Osteoblast (primary cell): ENCODE measurements around the gene SSR1. TPM values are rescaled to one million over a fixed set of nuclear protein-coding genes. Genes with fewer than 3 reads are reported as not detected.
A peak's percentile ranks its signal among the peaks of the same experiment; 100 is the strongest.
"Not testable (repeated sequence)": the region's sequence is repeated elsewhere in the genome, so short reads cannot be mapped to it uniquely, and the experiment has no call there.

Source experiments
- DNase-seq: peaks from one replicate; pipeline ENCODE4 v3.0.0; 2011; ENCODE audit warnings: low spot score, mixed read lengths; ENCODE audit not compliant: insufficient read length; ENCODE audit errors: missing footprints
- H2AFZ ChIP-seq: 2 replicates; pipeline ENCODE4 v1.6.0; 2011; ENCODE audit warnings: mild to moderate bottlenecking, low read length
- H3K27ac ChIP-seq: 2 replicates; pipeline ENCODE4 v1.5.1; 2011; ENCODE audit warnings: mild to moderate bottlenecking, low read depth, low read length, moderate library complexity
- H3K27me3 ChIP-seq: 2 replicates; pipeline ENCODE4 v1.6.0; 2012; ENCODE audit warnings: mild to moderate bottlenecking, control low read depth, inconsistent platforms, low read length, moderate library complexity; ENCODE audit not compliant: insufficient read depth
- H3K36me3 ChIP-seq: 2 replicates; pipeline ENCODE4 v1.5.1; 2011; ENCODE audit warnings: mild to moderate bottlenecking, low read length, control low read depth, moderate library complexity; ENCODE audit not compliant: insufficient read depth
- H3K4me1 ChIP-seq: 2 replicates; pipeline ENCODE4 v1.5.1; 2011; ENCODE audit warnings: mild to moderate bottlenecking, low read length, control low read depth, moderate library complexity; ENCODE audit not compliant: insufficient read depth
- H3K4me2 ChIP-seq: 2 replicates; pipeline ENCODE4 v1.6.0; 2011; ENCODE audit warnings: mild to moderate bottlenecking, low read length; ENCODE audit not compliant: insufficient read depth
- H3K4me3 ChIP-seq: fragments of 200-600 bp; sonication (generic); 3 replicates; pipeline ENCODE4 v1.5.1; 2012; ENCODE audit warnings: mild to moderate bottlenecking, low read length, inconsistent platforms; ENCODE audit not compliant: insufficient read depth
- H3K79me2 ChIP-seq: 2 replicates; pipeline ENCODE4 v1.6.0; 2012; ENCODE audit warnings: mild to moderate bottlenecking, low read length, control low read depth, inconsistent platforms; ENCODE audit not compliant: insufficient read depth
- H3K9me3 ChIP-seq: 2 replicates; pipeline ENCODE4 v1.5.1; 2011; ENCODE audit warnings: low read depth, low read length, control low read depth
- H4K20me1 ChIP-seq: 2 replicates; pipeline ENCODE4 v1.6.0; 2012; ENCODE audit warnings: mild to moderate bottlenecking, low read length, control low read depth; ENCODE audit not compliant: insufficient read depth
- CTCF ChIP-seq: IDR thresholded peaks from 2 replicates; pipeline ENCODE4 v1.5.1; 2011; ENCODE audit warnings: mild to moderate bottlenecking, low read depth, low read length, moderate library complexity; ENCODE audit errors: extremely low read depth
- total RNA-seq: library from RNA; depleted of rRNA; stranded (reverse); fragments of >200 nt; gene quantifications from 2 replicates; pipeline ENCODE4 v1.2.3, GENCODE V29; 2012

Gene SSR1
- total RNA-seq, 1 donor: 89.4 TPM

GRCh38 chr6:7339007-7339732 lies 26.2 kb upstream of the SSR1 start:
- not testable (repeated sequence) for DNase-seq, H3K27me3 ChIP-seq, H3K9me3 ChIP-seq, H3K27ac ChIP-seq, H3K4me3 ChIP-seq, H4K20me1 ChIP-seq, H3K79me2 ChIP-seq, H3K4me2 ChIP-seq, H3K36me3 ChIP-seq, H2AFZ ChIP-seq, H3K4me1 ChIP-seq
- peak; percentile 48 for TF ChIP-seq CTCF

GRCh38 chr6:7338031-7338430 lies 25.0 kb upstream of the SSR1 start:
- Histone ChIP-seq H3K4me2 (no peak overlapping the region), H3K4me1 (no peaks in the 10 kb centered on the region), H4K20me1 (no peaks in the 10 kb centered on the region), H3K27me3 (peaks cover 4% of the 10 kb centered on the region), H2AFZ (no peak overlapping the region), H3K4me3 (no peak overlapping the region), H3K9me3 (no peaks in the 10 kb centered on the region), H3K27ac (no peak overlapping the region), H3K36me3 (no peaks in the 10 kb centered on the region), H3K79me2 (no peaks in the 10 kb centered on the region)
- TF ChIP-seq CTCF: no peak
- no peak for DNase-seq

- TF ChIP-seq CTCF: no peak
- H3K4me3 ChIP-seq: no peak overlapping the region
- DNase-seq: no peak
Measured at GRCh38 chr6:7335519-7335918, 22.5 kb upstream of the SSR1 start.

GRCh38 chr6:7334685-7335084 lies 21.7 kb upstream of the SSR1 start:
- no peak for TF ChIP-seq CTCF
- H3K4me1 ChIP-seq: peaks cover 3% of the 10 kb centered on the region
- no peaks in the 10 kb centered on the region for H3K9me3 ChIP-seq
- no peaks in the 10 kb centered on the region for H4K20me1 ChIP-seq
- H3K4me3 ChIP-seq: no peak overlapping the region
- no peak overlapping the region for H3K4me2 ChIP-seq
- H3K79me2 ChIP-seq: no peaks in the 10 kb centered on the region
- H2AFZ ChIP-seq: no peak overlapping the region
- peaks cover 4% of the 10 kb centered on the region for H3K27me3 ChIP-seq
- H3K36me3 ChIP-seq: no peaks in the 10 kb centered on the region
- no peak overlapping the region for H3K27ac ChIP-seq
- DNase-seq: no peak

More at GRCh38 chr6:7335519-7335918, 22.5 kb upstream of the SSR1 start:
- Histone ChIP-seq H3K4me2 (no peak overlapping the region), H3K79me2 (no peaks in the 10 kb centered on the region), H4K20me1 (no peaks in the 10 kb centered on the region), H3K9me3 (no peaks in the 10 kb centered on the region), H2AFZ (no peak overlapping the region), H3K27me3 (peaks cover 4% of the 10 kb centered on the region), H3K4me1 (peaks cover 3% of the 10 kb centered on the region), H3K27ac (no peak overlapping the region), H3K36me3 (no peaks in the 10 kb centered on the region)
